Measurements from ENCODE around the gene TUBGCP2.

Gene TUBGCP2

DNA sequence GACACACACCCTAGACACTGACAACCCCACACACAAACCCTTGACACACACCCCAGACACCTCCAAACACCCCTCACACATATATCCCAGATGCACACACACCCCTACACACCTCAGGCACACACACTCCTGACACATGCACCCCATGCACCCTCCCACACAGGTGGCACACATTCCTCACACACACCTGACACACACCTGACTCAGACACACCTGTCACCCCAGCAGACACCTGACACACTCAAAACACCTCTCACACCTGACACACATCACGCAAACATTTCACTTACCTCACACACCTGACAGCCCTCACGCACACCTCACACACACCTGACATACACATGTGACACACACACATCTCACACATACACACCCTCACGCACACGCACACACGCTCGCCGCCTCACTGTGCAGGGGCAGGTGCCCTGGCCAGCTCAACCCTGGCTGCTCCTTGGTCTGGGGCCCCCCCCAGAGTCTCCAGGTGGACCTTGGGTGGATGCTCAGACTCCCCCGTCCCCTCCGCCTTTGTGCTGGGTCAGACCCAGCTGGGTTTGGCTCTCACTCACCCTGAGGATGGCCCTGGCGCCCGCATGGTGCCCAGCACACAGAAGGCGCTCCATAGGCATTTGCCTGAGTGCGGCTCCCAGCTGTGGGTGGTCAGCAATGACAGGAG lies 31.2 kb upstream of the TUBGCP2 start:
- DNase-seq = no peak

DNA sequence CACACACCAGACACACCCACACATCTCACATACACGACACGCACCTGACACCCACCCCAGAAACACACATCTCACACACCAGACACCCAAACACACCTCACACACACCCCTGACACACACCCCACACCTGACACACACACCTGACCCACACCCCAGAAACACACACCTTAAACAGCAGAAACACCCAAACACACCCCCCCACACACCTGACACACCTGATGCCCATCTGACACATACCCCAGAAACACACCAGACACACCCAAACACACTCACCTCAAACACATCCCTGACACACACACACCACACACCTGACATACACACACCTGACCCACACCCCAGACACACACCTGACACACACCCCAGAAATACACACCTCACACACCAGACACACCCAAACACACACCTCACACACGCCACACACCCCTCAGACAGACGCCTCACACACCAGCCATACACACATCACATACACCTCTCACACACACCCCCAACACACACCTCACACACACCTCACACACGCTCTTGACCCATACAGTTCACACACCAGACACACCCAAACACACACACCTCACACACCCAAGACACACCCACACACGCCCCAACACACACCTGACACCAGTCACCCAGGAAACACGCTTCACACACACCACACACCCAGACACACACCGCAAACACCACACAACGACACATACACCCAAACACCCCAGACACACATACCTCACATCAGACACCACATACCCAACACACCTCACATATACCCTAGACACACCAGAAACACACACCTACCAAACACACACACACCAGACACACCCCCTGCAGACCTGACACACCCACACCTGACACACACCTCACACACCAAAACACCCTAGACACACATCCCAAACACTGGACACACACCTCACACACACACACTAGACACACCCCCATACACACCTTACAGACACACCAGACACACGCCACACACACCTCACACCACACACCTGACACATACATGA lies 29.7 kb upstream of the TUBGCP2 start:
- no peak for DNase-seq

DNA sequence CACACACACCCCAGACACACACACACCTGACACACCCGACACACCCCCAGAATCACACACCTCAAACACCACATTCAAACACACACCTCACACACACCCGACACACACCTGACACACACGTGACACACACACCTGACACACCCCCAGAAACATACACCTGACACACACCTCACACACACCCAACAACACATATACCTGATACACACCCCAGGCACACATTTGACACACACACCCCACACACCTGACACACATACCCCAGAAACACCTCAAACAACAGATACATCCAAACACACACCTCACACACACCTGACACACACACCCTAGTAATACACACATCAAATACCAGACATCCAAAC lies 28.7 kb upstream of the TUBGCP2 start:
- no peak for DNase-seq

DNA sequence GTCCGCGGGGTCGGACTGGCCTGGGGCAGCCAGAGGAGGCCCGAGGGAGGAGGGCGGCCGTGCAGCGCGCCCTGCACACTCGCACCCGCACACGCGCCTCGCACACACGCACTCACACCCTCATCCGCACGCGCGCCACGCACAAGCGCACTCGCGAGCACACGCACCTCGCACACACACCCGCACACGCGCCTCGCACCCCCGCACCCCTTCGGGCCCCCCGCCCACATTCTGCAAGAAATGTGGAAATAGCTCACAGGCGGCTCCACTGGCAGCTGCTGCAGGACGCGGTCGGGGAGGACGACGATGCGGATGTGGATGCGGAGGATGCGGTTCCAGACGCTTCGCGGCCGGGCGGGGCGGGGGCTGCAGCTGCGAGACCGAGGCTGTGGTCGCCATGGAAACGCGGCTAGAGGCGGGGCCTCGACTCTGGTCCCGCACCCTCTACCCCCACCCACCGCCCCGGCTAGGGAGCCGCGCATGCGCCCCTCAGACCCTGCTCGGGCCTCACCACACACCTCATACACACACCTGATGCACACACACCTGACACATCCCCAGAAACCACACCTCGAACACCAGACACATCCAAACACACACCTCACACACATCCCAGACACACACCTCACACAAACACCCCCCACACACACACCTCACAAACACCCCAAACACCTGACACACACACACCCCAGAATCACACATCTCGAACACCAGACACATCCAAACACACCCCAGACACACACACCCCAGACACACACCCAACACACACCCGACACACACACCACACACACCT lies 28.1 kb upstream of the TUBGCP2 start, which contains the start of gene CALY:
TSS of gene CALY (minus strand) at position 320 of the 793 bp plus-strand sequence. CDS start 7,907 bp downstream, outside the sequence.
- peak; percentile 62 for DNase-seq

DNA sequence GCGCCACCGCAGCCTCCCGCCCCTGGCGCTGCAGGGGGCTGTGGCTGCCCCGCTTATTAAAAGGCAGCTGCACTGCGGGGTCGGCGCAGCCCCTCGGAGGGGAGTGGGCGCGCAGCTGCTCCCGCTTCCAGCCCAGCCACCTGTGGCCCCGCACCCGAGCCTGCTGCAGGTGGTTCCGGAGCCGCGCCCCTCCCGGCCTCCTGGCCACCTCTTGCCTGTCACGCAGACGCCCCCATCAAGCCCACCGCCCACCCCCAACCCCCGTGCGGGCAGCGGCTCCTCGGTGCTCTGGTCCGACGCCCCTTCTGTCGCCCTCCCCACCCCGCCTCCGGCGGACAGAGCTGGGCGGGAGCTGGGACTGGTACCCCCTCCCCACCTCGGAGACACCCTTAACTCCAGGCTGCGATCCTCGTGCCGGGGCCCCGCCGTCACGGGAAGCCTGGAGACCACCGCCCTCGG lies 27.5 kb upstream of the TUBGCP2 start:
- DNase-seq = no peak

DNA sequence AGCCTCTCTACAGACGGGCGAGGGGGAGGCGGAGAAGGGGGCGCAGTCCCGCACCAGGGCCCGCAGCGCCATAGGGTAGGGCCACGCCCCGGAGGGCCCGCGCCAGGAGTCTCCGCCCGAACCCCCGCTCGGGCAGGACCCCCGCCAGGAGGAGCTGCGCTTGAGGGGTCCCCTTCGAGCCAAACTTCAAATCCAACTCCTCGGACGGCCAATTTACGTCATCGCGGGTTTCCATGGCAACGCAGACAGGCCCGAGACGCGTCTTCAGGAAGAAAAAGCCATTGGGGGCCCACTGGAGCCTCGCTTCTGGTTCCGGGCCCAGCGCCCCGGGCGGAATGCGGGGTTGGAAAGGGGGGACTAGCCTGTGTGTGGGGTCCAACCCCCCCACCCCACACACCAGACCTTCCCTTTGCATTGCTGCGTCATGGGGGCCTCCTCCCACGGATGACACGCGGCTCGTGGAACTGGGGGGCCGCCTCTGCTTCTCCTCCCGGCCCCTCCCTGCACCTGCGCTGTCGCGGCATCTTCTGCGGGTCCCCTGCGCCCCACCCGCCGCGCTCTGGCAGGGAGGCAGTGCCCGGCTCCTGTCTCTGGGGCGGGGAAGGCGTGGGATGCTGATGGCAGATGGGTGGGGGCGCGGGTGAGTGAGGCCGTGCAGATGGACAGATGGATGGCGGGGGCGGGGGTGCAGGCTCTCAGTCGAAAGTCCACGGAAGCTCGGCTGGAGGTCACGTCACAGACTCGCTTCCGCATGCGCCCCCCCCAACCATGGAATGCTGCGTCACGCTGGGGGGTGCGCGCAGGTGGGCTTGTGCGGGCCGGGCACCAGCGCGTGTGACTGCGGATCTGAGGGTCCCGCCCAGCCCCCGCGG lies 26.8 kb upstream of the TUBGCP2 start:
- DNase-seq = peak; percentile 81

DNA sequence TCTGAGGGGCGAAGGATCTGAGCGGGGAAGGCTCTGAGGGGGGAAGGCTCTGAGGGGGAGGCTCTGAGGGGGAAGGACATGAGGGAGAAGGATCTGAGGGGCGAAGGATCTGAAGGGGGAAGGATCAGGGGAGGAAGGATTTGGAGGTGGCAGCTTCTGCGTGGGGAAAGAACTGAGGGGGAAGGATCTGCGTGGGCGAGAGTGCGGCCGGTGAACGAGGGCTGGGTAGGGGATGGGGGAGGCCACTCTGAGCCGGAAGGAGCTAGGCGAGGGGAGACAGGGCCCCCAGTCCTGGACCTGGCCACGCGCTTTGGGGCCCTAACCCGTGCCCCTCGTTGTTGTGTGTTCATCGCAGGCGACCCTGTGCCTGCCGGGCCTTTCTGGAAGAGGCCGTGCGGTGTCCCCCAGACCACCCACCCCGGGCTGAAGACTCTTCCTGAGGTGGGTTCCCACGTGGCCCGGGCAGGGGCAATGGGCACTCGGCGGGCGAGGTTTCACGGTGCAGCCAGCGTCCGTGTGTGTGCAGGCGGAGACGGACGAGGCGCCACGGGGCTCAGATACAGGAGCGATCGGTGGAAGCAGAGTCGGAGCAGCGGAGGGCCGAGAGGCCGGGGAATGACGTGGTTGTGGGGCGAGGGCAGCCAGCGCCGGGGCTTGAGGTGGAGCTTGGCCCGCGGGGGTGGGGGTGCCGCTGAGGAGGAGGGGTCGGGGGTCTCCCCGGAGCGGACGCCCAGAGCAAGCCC lies 26.0 kb upstream of the TUBGCP2 start:
- DNase-seq = no peak

DNA sequence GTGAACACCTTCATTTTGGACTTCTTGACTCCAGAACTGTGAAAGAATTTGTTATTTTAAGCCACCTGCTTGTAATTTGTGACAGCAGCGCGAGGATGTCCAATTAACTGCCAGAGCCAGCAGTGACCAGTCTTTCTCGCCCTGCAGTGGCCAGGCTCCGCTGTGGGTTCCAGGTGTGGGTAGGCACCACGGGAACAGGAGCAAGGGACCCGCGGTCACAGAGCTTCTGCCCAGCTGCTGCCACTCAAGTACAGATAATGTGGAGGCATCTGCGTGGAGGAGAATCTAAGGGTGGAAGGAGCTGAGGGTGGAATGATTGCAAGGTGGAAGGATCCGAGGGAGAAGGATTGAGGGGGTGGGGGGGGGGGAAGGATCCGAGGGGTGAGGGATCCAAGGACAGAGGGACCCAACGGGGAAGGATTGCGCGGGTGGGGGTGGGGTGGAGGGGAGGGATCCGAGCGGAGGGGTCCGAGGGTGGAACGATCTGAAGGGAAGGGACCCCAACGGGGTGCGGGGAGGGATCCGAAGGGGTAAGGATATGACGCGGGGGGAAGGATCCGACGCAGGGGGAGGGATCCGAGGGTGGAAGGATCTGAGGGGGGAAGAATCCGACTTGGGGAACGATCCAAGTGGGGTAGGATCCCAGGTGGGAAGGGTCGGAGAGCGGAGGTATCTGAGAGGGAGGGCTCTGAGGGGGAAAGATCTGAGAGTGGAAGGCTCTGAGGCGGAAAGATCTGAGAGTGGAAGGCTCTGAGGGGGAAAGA lies 24.4 kb upstream of the TUBGCP2 start:
- no peak for DNase-seq

DNA sequence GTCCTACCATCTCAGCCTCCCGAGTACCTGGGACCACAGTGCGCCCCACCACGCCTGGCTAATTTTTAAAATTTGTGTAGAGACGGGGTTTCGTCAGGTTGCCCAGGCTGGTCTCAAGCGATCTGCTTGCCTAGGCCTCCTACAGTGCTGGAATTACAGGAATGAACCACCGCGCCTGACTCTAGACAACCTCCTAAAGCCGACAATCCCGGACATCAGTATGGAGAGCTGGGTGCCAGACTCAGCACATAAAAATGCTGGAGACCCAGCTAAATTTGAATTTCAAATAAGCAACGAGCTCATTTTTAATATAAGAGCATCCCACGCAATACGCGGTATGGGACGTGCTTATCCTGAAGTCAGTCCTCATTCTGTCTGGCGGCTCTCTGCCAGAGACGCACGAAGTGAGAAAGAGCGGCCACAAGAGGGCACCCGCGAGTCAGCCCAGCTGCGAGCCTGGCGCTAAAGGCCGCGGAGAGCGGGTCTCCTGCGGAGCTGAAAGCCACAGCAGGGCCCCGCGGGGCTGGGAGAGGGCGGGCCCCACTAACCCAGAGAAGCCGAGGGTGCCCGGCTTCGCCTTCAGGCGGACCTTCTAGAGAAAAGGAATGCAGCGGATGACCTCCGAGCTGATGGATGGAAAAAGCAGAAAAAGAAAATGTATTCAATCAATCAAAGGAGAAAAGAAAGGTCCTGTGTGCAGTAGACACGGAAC lies 21.0 kb upstream of the TUBGCP2 start:
- peak; percentile 93 for DNase-seq

DNA sequence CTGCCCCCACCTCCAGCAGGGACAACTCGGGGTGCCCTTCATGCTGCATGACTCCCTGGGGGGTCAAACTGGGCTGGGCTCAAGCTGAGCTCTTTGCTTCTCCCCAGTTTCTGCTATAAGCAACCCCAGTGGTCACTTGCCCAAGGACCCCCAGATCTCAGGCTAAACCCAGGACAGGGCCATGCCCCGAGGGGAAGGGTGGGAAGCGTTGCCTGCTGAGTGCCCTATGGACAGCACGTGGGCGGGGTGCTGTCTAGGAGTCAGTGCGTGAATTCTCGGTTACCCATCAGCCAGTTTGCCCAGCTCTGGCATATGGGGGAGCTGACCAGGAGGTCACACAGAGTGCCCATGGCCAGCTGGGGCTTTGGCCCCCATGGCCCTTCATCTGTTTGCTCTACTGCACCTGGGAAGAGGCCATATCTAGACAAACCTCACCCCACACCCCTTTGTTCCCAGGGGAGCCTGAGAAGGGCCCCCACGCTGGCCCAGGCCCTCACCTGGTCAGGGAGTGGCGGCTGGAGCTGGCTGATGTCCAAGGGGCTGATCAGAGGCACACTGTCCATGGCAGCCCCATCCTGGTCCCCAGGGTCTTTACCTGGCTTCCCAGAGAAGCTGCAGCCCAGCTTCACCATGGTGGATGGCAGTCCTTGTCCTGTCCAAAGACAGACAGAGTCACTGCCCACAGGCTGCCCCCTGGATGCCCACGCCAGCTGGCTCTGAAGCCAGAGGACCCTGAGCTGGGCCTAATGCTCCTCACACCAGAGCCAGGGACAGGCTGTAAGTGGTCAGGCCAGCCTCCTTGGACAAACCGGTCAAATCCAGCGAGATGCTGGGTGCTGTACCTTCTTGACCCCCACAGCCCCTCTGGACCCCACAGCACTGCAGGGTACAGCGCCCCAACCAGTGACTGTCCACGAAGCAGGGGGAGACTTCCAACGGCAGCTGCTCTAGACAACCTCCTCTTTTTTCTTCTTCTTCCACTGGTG lies 20.0 kb upstream of the TUBGCP2 start:
- DNase-seq = no peak

DNA sequence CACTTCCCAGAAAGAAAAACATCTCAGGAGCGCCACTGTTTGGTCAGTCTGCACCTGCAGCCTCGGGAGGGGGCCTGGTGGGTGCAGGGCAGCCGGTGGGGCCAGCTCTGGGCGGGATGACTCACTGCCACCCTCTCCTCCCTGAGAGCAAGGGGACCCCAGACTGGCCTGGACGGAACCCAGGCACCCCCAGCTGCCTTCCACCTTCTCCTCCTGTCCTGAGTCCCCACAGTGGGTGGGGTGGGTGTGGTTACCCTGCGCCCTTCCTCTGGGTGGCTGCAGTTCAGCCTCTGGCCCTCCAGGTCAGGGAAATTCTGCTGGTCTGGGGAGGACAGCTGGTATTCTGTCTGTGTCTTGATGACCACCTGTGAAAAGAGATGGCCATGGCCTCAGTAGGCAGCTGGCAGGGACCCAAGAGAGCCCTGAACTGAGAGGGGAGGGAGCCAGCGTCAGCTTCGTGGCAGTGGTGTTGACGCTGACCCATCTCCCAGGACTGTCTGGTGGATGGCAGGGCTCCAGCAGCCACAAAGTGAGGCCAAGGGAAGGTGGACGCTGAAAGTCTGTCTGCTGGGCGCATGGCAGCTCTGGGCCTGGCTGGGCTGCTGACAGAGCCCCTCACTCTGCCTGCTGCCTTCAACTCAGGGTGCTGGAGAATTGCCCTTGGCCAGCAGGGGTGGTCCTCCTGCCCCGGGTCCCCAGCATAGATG lies 19.1 kb upstream of the TUBGCP2 start:
- DNase-seq = no peak

DNA sequence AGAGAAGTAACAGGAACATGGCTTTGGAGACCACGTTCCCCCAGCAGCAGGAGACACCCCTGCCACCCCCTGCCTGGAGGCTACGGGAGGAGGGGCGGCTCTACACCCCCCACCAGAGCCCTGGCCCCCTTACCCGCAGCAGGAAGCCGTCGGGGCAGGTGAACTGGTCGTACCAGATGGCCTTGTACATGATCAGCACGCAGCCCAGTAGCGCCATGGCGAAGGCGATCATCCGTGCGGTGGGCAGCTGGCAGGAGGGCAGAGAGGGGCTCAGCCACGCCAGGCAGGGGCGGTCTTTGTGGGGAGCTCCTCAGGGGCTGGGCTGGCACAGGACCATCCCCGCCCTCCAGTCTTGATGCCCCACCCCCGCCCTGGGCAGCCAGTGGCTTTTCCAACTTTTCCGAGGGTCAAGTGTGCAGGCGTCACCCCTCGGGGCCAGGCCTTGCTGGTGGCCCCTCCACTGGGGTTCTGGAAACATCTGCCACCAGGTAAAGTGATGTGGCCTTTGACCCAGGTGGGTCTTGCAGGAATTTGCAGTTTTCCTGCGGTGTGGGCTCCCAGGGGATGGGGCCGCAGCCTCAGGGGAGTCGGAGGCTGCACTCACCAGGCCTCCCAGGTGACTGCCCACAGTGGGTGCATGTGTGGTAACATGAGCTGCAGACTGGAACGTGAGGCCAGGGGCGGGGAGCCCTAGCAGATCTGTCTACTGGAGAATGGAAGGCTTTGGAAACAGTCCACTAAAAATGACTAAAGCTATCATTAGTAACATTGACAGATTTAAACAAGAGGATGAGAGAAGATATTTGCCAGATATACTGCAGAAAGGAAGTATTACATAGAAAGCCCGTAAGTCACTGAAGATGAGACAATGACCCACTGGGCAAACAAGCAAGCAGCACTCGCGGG lies 18.3 kb upstream of the TUBGCP2 start:
- no peak for DNase-seq

DNA sequence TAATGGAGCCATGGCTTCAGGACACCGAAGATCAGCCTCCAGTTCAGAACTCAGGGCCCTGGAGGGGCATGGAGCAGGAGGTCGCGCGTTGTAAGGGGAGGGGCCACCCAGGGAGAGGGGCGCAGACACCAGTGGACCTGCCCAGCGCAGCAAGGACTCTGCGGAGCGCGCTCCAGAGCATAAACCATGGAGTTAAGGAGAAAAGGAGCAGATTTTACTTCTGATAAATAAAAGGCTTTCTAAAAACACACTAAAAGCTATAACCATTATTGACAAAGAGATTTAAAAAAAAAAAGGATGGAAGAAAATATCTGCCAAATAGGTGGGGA lies 17.5 kb upstream of the TUBGCP2 start:
- no peak for DNase-seq

- DNase-seq = no peak
Measured at GRCh38 chr10:133325440-133326222, 17.0 kb upstream of the TUBGCP2 start.

- DNase-seq = no peak
Measured at GRCh38 chr10:133324857-133325260, 16.2 kb upstream of the TUBGCP2 start.

DNA sequence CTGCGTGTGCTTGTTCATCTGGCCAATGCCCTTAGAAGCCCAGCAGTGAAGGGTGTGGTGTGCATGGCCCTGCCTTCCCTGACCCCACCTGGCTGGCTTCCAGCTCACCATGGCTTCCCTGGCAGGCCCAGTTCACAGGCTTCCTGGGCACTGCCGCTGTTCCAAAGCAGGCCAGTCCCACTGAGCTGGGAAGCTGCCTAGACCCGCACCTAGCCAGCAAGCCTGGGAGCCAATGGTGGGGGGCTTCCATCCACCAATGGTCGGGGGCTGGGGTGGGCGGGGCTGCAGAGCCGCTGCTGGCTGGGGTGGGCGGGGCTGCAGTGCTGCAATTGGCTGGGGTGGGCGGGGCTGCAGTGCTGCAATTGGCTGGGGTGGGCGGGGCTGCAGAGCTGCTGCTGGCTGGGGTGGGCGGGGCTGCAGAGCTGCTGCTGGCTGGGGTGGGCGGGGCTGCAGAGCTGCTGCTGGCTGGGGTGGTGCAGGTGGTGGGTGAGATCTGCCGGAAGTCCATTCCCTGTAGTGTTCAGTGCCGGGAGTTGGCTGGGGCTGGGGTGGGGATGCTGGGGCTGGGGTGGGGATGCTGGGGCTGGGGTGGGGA lies 15.6 kb upstream of the TUBGCP2 start:
- DNase-seq = peak; percentile 78

Measured in hematopoietic multipotent progenitor cell treated with erythropoietin and hydrocortisone succinate and interleukin-3 and kit ligand, for 4 days (in vitro differentiated cells).